ENCODE results near the gene ADSS1. TPM values are rescaled to one million over a fixed set of nuclear protein-coding genes. Genes with fewer than 3 reads are reported as not detected.
A peak's percentile ranks its signal among the peaks of the same experiment; 100 is the strongest.
"Not testable (repeated sequence)": the region's sequence is repeated elsewhere in the genome, so short reads cannot be mapped to it uniquely, and the experiment has no call there.

ADSS1 gene
- total RNA-seq, 1 donor from 2014 or later: 3.7 TPM

DNA sequence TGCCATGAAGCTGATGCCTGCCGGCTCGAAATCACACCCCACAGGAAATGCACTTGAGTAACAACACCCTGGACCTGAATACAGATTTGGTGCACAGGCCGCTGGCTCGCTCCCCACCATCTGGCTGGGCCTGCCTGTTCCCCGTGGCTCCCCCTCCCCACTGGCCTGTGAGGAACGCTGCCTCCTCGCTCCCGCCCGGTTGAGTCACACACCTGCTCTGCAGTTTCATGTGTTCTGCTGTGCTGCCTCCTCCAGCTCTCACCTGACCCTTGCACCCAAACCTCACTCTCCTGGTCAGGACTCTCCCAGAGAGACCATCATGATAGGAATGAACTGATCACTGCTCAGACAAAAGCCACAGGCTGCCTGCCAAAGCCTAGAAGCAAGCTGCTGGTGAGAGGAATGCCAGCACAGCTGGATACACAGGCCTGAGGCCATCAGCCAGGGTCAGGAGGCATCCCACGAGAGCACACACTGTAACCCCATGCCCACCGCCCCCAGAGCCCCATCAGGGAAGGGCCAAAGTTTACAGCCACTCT, 25.2 kb downstream of the ADSS1 start:
- Mint-ChIP-seq H3K4me1 (ENCODE audit: unreplicated experiment) (peaks cover 53% of the 10 kb centered on the region), H3K9me3 (ENCODE audit: unreplicated experiment) (no peaks in the 10 kb centered on the region), H3K27ac (ENCODE audit: unreplicated experiment) (peak overlapping the region; percentile 92), H3K4me3 (ENCODE audit: unreplicated experiment) (peak overlapping the region; percentile 60), H3K36me3 (ENCODE audit: unreplicated experiment) (no peaks in the 10 kb centered on the region), H3K27me3 (ENCODE audit: unreplicated experiment) (no peaks in the 10 kb centered on the region)
- TF ChIP-seq, protein P1, sequence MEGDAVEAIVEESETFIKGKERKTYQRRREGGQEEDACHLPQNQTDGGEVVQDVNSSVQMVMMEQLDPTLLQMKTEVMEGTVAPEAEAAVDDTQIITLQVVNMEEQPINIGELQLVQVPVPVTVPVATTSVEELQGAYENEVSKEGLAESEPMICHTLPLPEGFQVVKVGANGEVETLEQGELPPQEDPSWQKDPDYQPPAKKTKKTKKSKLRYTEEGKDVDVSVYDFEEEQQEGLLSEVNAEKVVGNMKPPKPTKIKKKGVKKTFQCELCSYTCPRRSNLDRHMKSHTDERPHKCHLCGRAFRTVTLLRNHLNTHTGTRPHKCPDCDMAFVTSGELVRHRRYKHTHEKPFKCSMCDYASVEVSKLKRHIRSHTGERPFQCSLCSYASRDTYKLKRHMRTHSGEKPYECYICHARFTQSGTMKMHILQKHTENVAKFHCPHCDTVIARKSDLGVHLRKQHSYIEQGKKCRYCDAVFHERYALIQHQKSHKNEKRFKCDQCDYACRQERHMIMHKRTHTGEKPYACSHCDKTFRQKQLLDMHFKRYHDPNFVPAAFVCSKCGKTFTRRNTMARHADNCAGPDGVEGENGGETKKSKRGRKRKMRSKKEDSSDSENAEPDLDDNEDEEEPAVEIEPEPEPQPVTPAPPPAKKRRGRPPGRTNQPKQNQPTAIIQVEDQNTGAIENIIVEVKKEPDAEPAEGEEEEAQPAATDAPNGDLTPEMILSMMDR (IDR thresholded peaks at IDR 0.05): no peak
- DNase-seq (ENCODE audit: extremely low spot score, unreplicated experiment): no peak

GRCh38 chr14:104750056-104750752, 26.2 kb downstream of the ADSS1 start:
- no peaks in the 10 kb centered on the region for H3K36me3 Mint-ChIP-seq (ENCODE audit: unreplicated experiment)
- no peaks in the 10 kb centered on the region for H3K9me3 Mint-ChIP-seq (ENCODE audit: unreplicated experiment)
- H3K4me3 Mint-ChIP-seq (ENCODE audit: unreplicated experiment): peak overlapping the region; percentile 12
- H3K27me3 Mint-ChIP-seq (ENCODE audit: unreplicated experiment): no peaks in the 10 kb centered on the region
- TF ChIP-seq, protein P1 (IDR thresholded peaks at IDR 0.05): no peak
- H3K27ac Mint-ChIP-seq (ENCODE audit: unreplicated experiment): peak overlapping the region; percentile 92
- peaks cover 59% of the 10 kb centered on the region for H3K4me1 Mint-ChIP-seq (ENCODE audit: unreplicated experiment)
- no peak for DNase-seq (ENCODE audit: extremely low spot score, unreplicated experiment)

DNA sequence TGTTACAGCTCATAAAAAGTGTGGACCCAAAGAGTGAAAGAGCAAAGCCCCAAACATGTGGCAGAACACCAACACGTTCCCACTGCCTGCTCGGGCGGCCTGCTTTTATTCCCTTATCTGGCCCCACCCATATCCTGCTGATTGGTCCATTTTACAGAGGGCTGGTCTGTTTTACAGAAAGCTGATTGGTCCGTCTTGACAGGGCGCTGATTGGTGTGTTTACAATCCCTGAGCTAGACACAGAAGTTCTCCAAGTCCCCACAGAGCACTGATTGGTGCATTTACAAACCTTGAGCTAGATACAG, 26.7 kb downstream of the ADSS1 start:
- H3K9me3 Mint-ChIP-seq (ENCODE audit: unreplicated experiment); H3K4me3 Mint-ChIP-seq (ENCODE audit: unreplicated experiment); DNase-seq (ENCODE audit: extremely low spot score, unreplicated experiment); H3K27me3 Mint-ChIP-seq (ENCODE audit: unreplicated experiment); H3K36me3 Mint-ChIP-seq (ENCODE audit: unreplicated experiment): not testable (repeated sequence)
- H3K27ac Mint-ChIP-seq (ENCODE audit: unreplicated experiment): peak overlapping the region; percentile 92
- peaks cover 59% of the 10 kb centered on the region for H3K4me1 Mint-ChIP-seq (ENCODE audit: unreplicated experiment)

DNA sequence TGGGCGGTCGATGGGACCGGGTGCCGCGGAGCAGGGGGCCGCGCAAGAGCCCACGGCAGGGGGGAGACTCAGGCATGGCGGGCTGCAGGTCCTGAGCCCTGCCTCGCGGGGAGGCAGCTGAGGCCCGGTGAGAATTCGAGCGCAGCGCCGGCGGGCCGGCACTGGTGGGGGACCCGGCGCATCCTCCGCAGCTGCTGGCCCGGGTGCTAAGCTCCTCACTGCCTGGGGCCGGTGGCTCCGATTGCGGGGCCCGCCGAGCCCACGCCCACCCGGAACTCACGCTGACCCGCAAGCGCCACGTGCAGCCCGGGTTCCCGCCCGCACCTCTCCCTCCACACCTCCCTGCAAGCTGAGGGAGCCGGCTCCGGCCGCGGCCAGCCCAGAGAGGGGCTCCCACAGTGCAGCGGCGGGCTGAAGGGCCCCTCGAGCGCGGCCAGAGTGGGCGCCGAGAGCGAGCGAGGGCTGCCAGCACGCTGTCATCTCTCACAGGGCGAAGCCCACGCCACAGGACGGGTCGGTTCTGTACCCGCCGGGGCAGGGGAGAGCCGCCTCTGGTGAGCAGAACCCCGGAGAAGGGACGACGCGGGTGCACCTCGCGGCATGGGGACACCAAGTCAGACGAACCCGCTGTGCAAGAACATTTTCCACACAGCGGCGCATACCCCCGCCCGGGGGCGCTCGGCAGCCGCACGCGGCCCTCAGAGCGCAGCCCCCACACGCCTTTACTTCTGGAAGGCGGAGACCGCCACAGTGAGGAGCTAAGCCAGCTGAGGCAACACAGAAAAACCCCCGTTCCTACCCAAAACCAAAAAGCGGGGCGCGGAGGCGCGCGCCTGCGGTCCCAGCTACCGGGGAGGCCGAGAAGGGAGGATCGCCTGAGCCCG, 27.8 kb downstream of the ADSS1 start:
- Mint-ChIP-seq H3K36me3 (ENCODE audit: unreplicated experiment) (peaks cover 4% of the 10 kb centered on the region), H3K27ac (ENCODE audit: unreplicated experiment) (no peak overlapping the region)

GRCh38 chr14:104752423-104752734, 28.4 kb downstream of the ADSS1 start:
- Mint-ChIP-seq H3K27ac (ENCODE audit: unreplicated experiment) (peak overlapping the region; percentile 97), H3K4me1 (ENCODE audit: unreplicated experiment) (peaks cover 52% of the 10 kb centered on the region), H3K9me3 (ENCODE audit: unreplicated experiment) (no peaks in the 10 kb centered on the region), H3K36me3 (ENCODE audit: unreplicated experiment) (peaks cover 4% of the 10 kb centered on the region), H3K4me3 (ENCODE audit: unreplicated experiment) (peak overlapping the region; percentile 90), H3K27me3 (ENCODE audit: unreplicated experiment) (no peaks in the 10 kb centered on the region)
- DNase-seq (ENCODE audit: extremely low spot score, unreplicated experiment): no peak
- TF ChIP-seq, protein P1 (IDR thresholded peaks at IDR 0.05): no peak

More for the DNA sequence above, 27.8 kb downstream of the ADSS1 start:
- no peaks in the 10 kb centered on the region for H3K27me3 Mint-ChIP-seq (ENCODE audit: unreplicated experiment)
- DNase-seq (ENCODE audit: extremely low spot score, unreplicated experiment): no peak
- TF ChIP-seq, protein P1 (IDR thresholded peaks at IDR 0.05): no peak
- H3K9me3 Mint-ChIP-seq (ENCODE audit: unreplicated experiment): no peaks in the 10 kb centered on the region
- H3K4me1 Mint-ChIP-seq (ENCODE audit: unreplicated experiment): peaks cover 56% of the 10 kb centered on the region
- peak overlapping the region; percentile 90 for H3K4me3 Mint-ChIP-seq (ENCODE audit: unreplicated experiment)

All from osteocyte (in vitro differentiated cells).